Measurements from ENCODE around the gene CAMKK1. TPM values are rescaled to one million over a fixed set of nuclear protein-coding genes. Genes with fewer than 3 reads are reported as not detected.
A peak's percentile ranks its signal among the peaks of the same experiment; 100 is the strongest.
"Not testable (repeated sequence)": the region's sequence is repeated elsewhere in the genome, so short reads cannot be mapped to it uniquely, and the experiment has no call there.

Gene CAMKK1
- total RNA-seq, 1 donor from 2014 or later, result 9.0 TPM

GRCh38 chr17:3882276-3882675 lies 10.6 kb downstream of the CAMKK1 start:
- DNase-seq (ENCODE audit: low spot score in 2 of 2) (no peak), FAIRE-seq (no peak)

- no peak for FAIRE-seq
- no peak for DNase-seq (ENCODE audit: low spot score in 2 of 2)
These were observed 11.9 kb downstream of the CAMKK1 start for GRCh38 chr17:3880983-3881382.

- no peak for DNase-seq (ENCODE audit: low spot score in 2 of 2)
- no peak for FAIRE-seq
These were observed 13.0 kb downstream of the CAMKK1 start for GRCh38 chr17:3879591-3880417.

GRCh38 chr17:3879186-3879585 lies 13.7 kb downstream of the CAMKK1 start:
- no peak for FAIRE-seq
- peak in 1 of 2 donors; percentile 54 for DNase-seq (ENCODE audit: low spot score in 2 of 2)

- DNase-seq (ENCODE audit: low spot score in 2 of 2) (no peak), FAIRE-seq (no peak)
These were observed 15.6 kb downstream of the CAMKK1 start for GRCh38 chr17:3877220-3877619.

GRCh38 chr17:3875317-3875716 lies 17.5 kb downstream of the CAMKK1 start:
- FAIRE-seq (no peak), DNase-seq (ENCODE audit: low spot score in 2 of 2) (no peak)

GRCh38 chr17:3873862-3874261 lies 19.0 kb downstream of the CAMKK1 start:
- no peak for DNase-seq (ENCODE audit: low spot score in 2 of 2)

GRCh38 chr17:3870871-3871306 lies 22.0 kb downstream of the CAMKK1 start:
- no peak for DNase-seq (ENCODE audit: low spot score in 2 of 2)
- no peak for FAIRE-seq

More at GRCh38 chr17:3873862-3874261, 19.0 kb downstream of the CAMKK1 start:
- no peak for FAIRE-seq

- no peak for DNase-seq (ENCODE audit: low spot score in 2 of 2)
- no peak for FAIRE-seq
These were observed 25.2 kb downstream of the CAMKK1 start for GRCh38 chr17:3867606-3868005.

- no peak for FAIRE-seq
- no peak for DNase-seq (ENCODE audit: low spot score in 2 of 2)
These were observed 25.7 kb downstream of the CAMKK1 start for GRCh38 chr17:3867106-3867505.

GRCh38 chr17:3866276-3866675 lies 26.6 kb downstream of the CAMKK1 start:
- DNase-seq (ENCODE audit: low spot score in 2 of 2) (peak in 1 of 2 donors; percentile 46), FAIRE-seq (no peak)

- FAIRE-seq (no peak), DNase-seq (ENCODE audit: low spot score in 2 of 2) (no peak)
These were observed 27.7 kb downstream of the CAMKK1 start for GRCh38 chr17:3865176-3865575.

- DNase-seq (ENCODE audit: low spot score in 2 of 2), result no peak
- FAIRE-seq, result no peak
These were observed 28.3 kb downstream of the CAMKK1 start for GRCh38 chr17:3864534-3864933.

GRCh38 chr17:3861761-3862681 lies 30.8 kb downstream of the CAMKK1 start:
- FAIRE-seq, result no peak

GRCh38 chr17:3860939-3861700 lies 31.7 kb downstream of the CAMKK1 start:
- FAIRE-seq (no peak), DNase-seq (ENCODE audit: low spot score in 2 of 2) (no peak)

More at GRCh38 chr17:3861761-3862681, 30.8 kb downstream of the CAMKK1 start:
- DNase-seq (ENCODE audit: low spot score in 2 of 2), result no peak

GRCh38 chr17:3859940-3860339 lies 32.9 kb downstream of the CAMKK1 start:
- no peak for DNase-seq (ENCODE audit: low spot score in 2 of 2)
- no peak for FAIRE-seq

- no peak for FAIRE-seq
These were observed 35.4 kb downstream of the CAMKK1 start for GRCh38 chr17:3857261-3858105.

GRCh38 chr17:3854204-3854603 lies 38.6 kb downstream of the CAMKK1 start:
- not testable (repeated sequence) for DNase-seq (ENCODE audit: low spot score in 2 of 2); FAIRE-seq

More at GRCh38 chr17:3857261-3858105, 35.4 kb downstream of the CAMKK1 start:
- DNase-seq (ENCODE audit: low spot score in 2 of 2), result no peak

- DNase-seq (ENCODE audit: low spot score in 2 of 2) (peak; percentile 24 to 40), FAIRE-seq (no peak)
These were observed 40.3 kb downstream of the CAMKK1 start for GRCh38 chr17:3852561-3852960.

All from frontal cortex (tissue), 4 donors.